H1 (cell line): ENCODE results near the gene EPB41L3. TPM values are rescaled to one million over a fixed set of nuclear protein-coding genes. Genes with fewer than 3 reads are reported as not detected.

Experiments used
- CTCF ChIA-PET: fragments of 300-600 bp; sonication (Branson Sonifier 250); formaldehyde crosslinking; loops from one replicate; lab custom pipeline; 2021; ENCODE audit not compliant: partially characterized antibody; lab: Charles Lee
- POLR2A ChIA-PET: fragments of 300-600 bp; sonication (Branson Sonifier 250); formaldehyde crosslinking; loops from one replicate; lab custom pipeline; 2021; ENCODE audit warnings: inconsistent platforms; ENCODE audit not compliant: partially characterized antibody; lab: Charles Lee
- DNase-seq, 2 experiments: peaks; one replicate each; pipeline versions ENCODE4 v3.0.0 to v3.0.0-alpha.2; 2010 to 2022; ENCODE audit warnings: low spot score in 2 of 2, low read depth in 1 of 2, mixed read lengths in 1 of 2
- FAIRE-seq: peaks from 2 replicates; lab custom pipeline; 2011; peaks lifted over from hg19 to GRCh38; lab: Jason Lieb, UNC
- H2AFZ ChIP-seq: 2 replicates; pipeline ENCODE4 v1.8.1; 2012; ENCODE audit warnings: low read length, inconsistent platforms
- H2AK5ac ChIP-seq: 2 replicates; pipeline ENCODE4 v1.6.1; 2013; ENCODE audit warnings: low read depth, low read length
- H2BK120ac ChIP-seq: replicated peaks from 2 replicates; pipeline ENCODE3; 2013; ENCODE audit warnings: low read depth, low read length, inconsistent platforms
- H2BK12ac ChIP-seq: 2 replicates; pipeline ENCODE4 v1.6.1; 2013; ENCODE audit warnings: low read depth, low read length
- H2BK15ac ChIP-seq: 2 replicates; pipeline ENCODE4 v1.6.1; 2013; ENCODE audit warnings: low read length
- H2BK20ac ChIP-seq: 2 replicates; pipeline ENCODE4 v1.6.1; 2013; ENCODE audit warnings: low read length
- H2BK5ac ChIP-seq: 2 replicates; pipeline ENCODE4 v1.6.1; 2013; ENCODE audit warnings: low read depth, low read length
- H3K14ac ChIP-seq: 2 replicates; pipeline ENCODE4 v1.6.1; 2013; ENCODE audit warnings: inconsistent platforms; ENCODE audit not compliant: insufficient read length
- H3K18ac ChIP-seq: 2 replicates; pipeline ENCODE4 v1.6.1; 2013; ENCODE audit warnings: low read length; ENCODE audit errors: extremely low read depth
- H3K23ac ChIP-seq: 2 replicates; pipeline ENCODE4 v1.6.1; 2013; ENCODE audit warnings: inconsistent platforms; ENCODE audit not compliant: insufficient read length
- H3K23me2 ChIP-seq: 2 replicates; pipeline ENCODE4 v1.6.1; 2013; ENCODE audit warnings: low read depth, low read length
- H3K27ac ChIP-seq: 2 replicates; pipeline ENCODE4 v1.6.1; 2011; ENCODE audit warnings: low read depth, low read length, inconsistent platforms
- H3K27me3 ChIP-seq, 4 experiments: replicated peaks in 1 of 4; 1 replicate in 1 of 4; 2 replicates in 3 of 4; pipeline versions ENCODE4 v1.6.1 to v1.8.1; 2011 to 2013; ENCODE audit warnings: low read length in 3 of 4, mild to moderate bottlenecking in 3 of 4, inconsistent platforms in 2 of 4, mixed read lengths in 2 of 4, moderate library complexity in 1 of 4; ENCODE audit not compliant: control insufficient read depth in 3 of 4, insufficient read depth in 3 of 4; ENCODE audit errors: extremely low read depth in 1 of 4
- H3K36me3 ChIP-seq, 4 experiments: 2 replicates each; pipeline versions ENCODE4 v1.6.1 to v1.8.1; 2011 to 2013; ENCODE audit warnings: mild to moderate bottlenecking in 4 of 4, low read length in 3 of 4, moderate library complexity in 2 of 4, control low read depth in 1 of 4, inconsistent platforms in 1 of 4; ENCODE audit not compliant: insufficient read depth in 4 of 4, control insufficient read depth in 2 of 4
- H3K4ac ChIP-seq: replicated peaks from 2 replicates; pipeline ENCODE3; 2013; ENCODE audit warnings: low read length, low read depth, mixed read lengths, inconsistent platforms; ENCODE audit not compliant: insufficient read length
- H3K4me1 ChIP-seq, 4 experiments: replicated peaks in 1 of 4; 1 replicate in 1 of 4; 2 replicates in 3 of 4; pipeline versions ENCODE4 v1.6.1 to v1.8.1; 2011 to 2013; ENCODE audit warnings: low read length in 3 of 4, inconsistent platforms in 2 of 4, mixed read lengths in 1 of 4; ENCODE audit not compliant: insufficient read depth in 4 of 4, control insufficient read depth in 3 of 4
- H3K4me2 ChIP-seq, 2 experiments: 2 replicates each; pipeline versions ENCODE4 v1.6.1 to v1.8.1; 2011 to 2013; ENCODE audit warnings: low read depth in 2 of 2, low read length in 2 of 2, control low read depth in 1 of 2, inconsistent platforms in 1 of 2, mild to moderate bottlenecking in 1 of 2; ENCODE audit not compliant: insufficient read depth in 1 of 2
- H3K4me3 ChIP-seq, 4 experiments: fragments of 200-600, 300-600 bp in 1 of 4; sonication (generic), shearing (Covaris generic), sonication (Bioruptor Twin) in 1 of 4; 2 replicates each; pipeline versions ENCODE4 v1.5.1 to v1.8.1; 2011 to 2016; ENCODE audit warnings: low read length in 4 of 4, low read depth in 3 of 4, control low read depth in 2 of 4, inconsistent platforms in 2 of 4, mild to moderate bottlenecking in 2 of 4, mixed read lengths in 1 of 4, moderate library complexity in 1 of 4; ENCODE audit not compliant: insufficient read depth in 2 of 4; ENCODE audit errors: extremely low read depth in 1 of 4
- H3K56ac ChIP-seq: replicated peaks from 2 replicates; pipeline ENCODE3; 2013; ENCODE audit warnings: low read depth, mild to moderate bottlenecking, mixed read lengths, low read length, inconsistent platforms; ENCODE audit not compliant: insufficient read length
- H3K79me1 ChIP-seq: 2 replicates; pipeline ENCODE4 v1.6.1; 2013; ENCODE audit warnings: low read depth, low read length, control low read depth
- H3K79me2 ChIP-seq, 2 experiments: 2 replicates each; pipeline versions ENCODE4 v1.6.1 to v1.8.1; 2012 to 2013; ENCODE audit warnings: low read length in 2 of 2, mild to moderate bottlenecking in 2 of 2, inconsistent platforms in 1 of 2; ENCODE audit not compliant: insufficient read depth in 2 of 2, control insufficient read depth in 1 of 2
- H3K9ac ChIP-seq, 4 experiments: replicated peaks in 1 of 4; 1 replicate in 1 of 4; 2 replicates in 3 of 4; pipeline versions ENCODE4 v1.6.1 to v1.8.1; 2011 to 2013; ENCODE audit warnings: low read depth in 3 of 4, low read length in 3 of 4, control low read depth in 2 of 4, mild to moderate bottlenecking in 2 of 4, moderate library complexity in 2 of 4, inconsistent platforms in 1 of 4; ENCODE audit errors: extremely low read depth in 1 of 4
- H3K9me3 ChIP-seq, 2 experiments: 2 replicates each; pipeline versions ENCODE4 v1.6.1 to v1.8.1; 2012 to 2013; ENCODE audit warnings: mild to moderate bottlenecking in 2 of 2, moderate library complexity in 2 of 2, control low read depth in 1 of 2, inconsistent platforms in 1 of 2, low read depth in 1 of 2, low read length in 1 of 2, mixed read lengths in 1 of 2; ENCODE audit not compliant: insufficient read depth in 2 of 2
- H4K20me1 ChIP-seq, 2 experiments: replicated peaks in 1 of 2; 2 replicates each; pipeline versions ENCODE3 to v1.8.1; 2011 to 2013; ENCODE audit warnings: inconsistent platforms in 2 of 2, low read length in 2 of 2, mild to moderate bottlenecking in 1 of 2; ENCODE audit not compliant: insufficient read depth in 2 of 2, control insufficient read depth in 1 of 2
- H4K5ac ChIP-seq: 2 replicates; pipeline ENCODE4 v1.6.1; 2013; ENCODE audit warnings: low read length, low read depth, mixed read lengths, inconsistent platforms; ENCODE audit not compliant: insufficient read length
- H4K8ac ChIP-seq: 2 replicates; pipeline ENCODE4 v1.8.0; 2013; ENCODE audit warnings: mild to moderate bottlenecking, moderate library complexity, low read length, inconsistent platforms; ENCODE audit not compliant: insufficient read depth; ENCODE audit errors: extremely low read depth
- H4K91ac ChIP-seq: replicated peaks from 2 replicates; pipeline ENCODE3; 2013; ENCODE audit warnings: low read length, mixed read lengths, inconsistent platforms; ENCODE audit not compliant: insufficient read length
- CBX8 ChIP-seq: fragments of 300-800, 300-1000 bp; sonication (generic); IDR thresholded peaks from 2 replicates; pipeline ENCODE4 v1.7.1; 2016; ENCODE audit warnings: low read depth, low read length, borderline replicate concordance
- CHD2 ChIP-seq: IDR thresholded peaks from 2 replicates; pipeline ENCODE4 v1.6.1; 2012; ENCODE audit warnings: low read length, improper control_type of control experiment
- CTBP2 ChIP-seq: IDR thresholded peaks from 2 replicates; pipeline ENCODE4 v1.7.0; 2011; ENCODE audit warnings: borderline replicate concordance, mild to moderate bottlenecking, moderate library complexity, mixed read lengths, low read length; ENCODE audit not compliant: insufficient read depth, insufficient read length
- HDAC2 ChIP-seq, 2 experiments: fragments of 300-600 bp in 1 of 2; sonication (generic) in 1 of 2; IDR thresholded peaks; 2 replicates each; pipeline ENCODE4 v1.6.1; 2011 to 2012; ENCODE audit warnings: low read depth in 2 of 2, low read length in 2 of 2, mild to moderate bottlenecking in 2 of 2, moderate library complexity in 2 of 2, borderline replicate concordance in 1 of 2, inconsistent platforms in 1 of 2
- HDAC6 ChIP-seq: IDR thresholded peaks from one replicate; pipeline ENCODE4 v1.7.1; 2012; ENCODE audit warnings: low read depth, mild to moderate bottlenecking, inconsistent platforms, low read length, moderate library complexity
- NANOG ChIP-seq: IDR thresholded peaks from 2 replicates; pipeline ENCODE4 v1.6.1; 2011; ENCODE audit warnings: low read length, low read depth, mild to moderate bottlenecking, inconsistent platforms; ENCODE audit not compliant: insufficient read depth, poor library complexity, severe bottlenecking
- PHF8 ChIP-seq: fragments of 200-600 bp; sonication (generic); conservative IDR thresholded peaks from 2 replicates; pipeline ENCODE4 v1.7.1; 2012; ENCODE audit warnings: low read depth, mild to moderate bottlenecking, inconsistent platforms, low read length, moderate library complexity
- POU5F1 ChIP-seq: IDR thresholded peaks from 2 replicates; pipeline ENCODE4 v1.6.1; 2011; ENCODE audit warnings: low read depth, mild to moderate bottlenecking, low read length, moderate library complexity
- SIX5 ChIP-seq: IDR thresholded peaks from 2 replicates; pipeline ENCODE4 v1.6.1; 2011; ENCODE audit warnings: mild to moderate bottlenecking, low read depth, low read length
- SP4 ChIP-seq: IDR thresholded peaks from 2 replicates; pipeline ENCODE4 v1.6.1; 2012; ENCODE audit warnings: low read length, inconsistent platforms
- TAF1 ChIP-seq: IDR thresholded peaks from 2 replicates; pipeline ENCODE4 v1.6.1; 2011; ENCODE audit warnings: mild to moderate bottlenecking, low read depth, low read length
- TAF7 ChIP-seq: optimal IDR thresholded peaks from 2 replicates; pipeline ENCODE3; 2011; ENCODE audit warnings: low read depth, mild to moderate bottlenecking, inconsistent platforms, low read length, moderate library complexity, borderline replicate concordance
- USF2 ChIP-seq: IDR thresholded peaks from 2 replicates; pipeline ENCODE4 v1.6.1; 2011; ENCODE audit warnings: low read length, improper control_type of control experiment
- YY1 ChIP-seq: IDR thresholded peaks from 2 replicates; pipeline ENCODE4 v1.6.1; 2011; ENCODE audit warnings: low read depth, mild to moderate bottlenecking, low read length
- WGBS, 2 experiments: shearing (Covaris generic) in 1 of 2; methylation state at CpG; one replicate each; pipeline versions ENCODE4 v1.1.6 to v1.1.7; 2013 to 2015; ENCODE audit warnings: low lambda C conversion rate in 2 of 2, mixed read lengths in 2 of 2, inconsistent platforms in 1 of 2, low coverage in 1 of 2, missing lambda C conversion rate in 1 of 2; ENCODE audit not compliant: insufficient replicate concordance in 2 of 2, insufficient coverage in 1 of 2, insufficient read length in 1 of 2; ENCODE audit errors: extremely low coverage in 1 of 2, missing lambda C conversion rate in 1 of 2; 5-methylcytosine and 5-hydroxymethylcytosine counted together
- polyA plus RNA-seq, 7 experiments: library from polyadenylated mRNA; depleted of rRNA in 3 of 7; stranded (reverse) in 5 of 7; unstranded in 2 of 7; fragments of >200 nt in 5 of 7; fragments of 200-250 nt in 2 of 7; gene quantifications; 1 replicate in 5 of 7; 2 replicates in 1 of 7; 4 replicates in 1 of 7; pipeline versions ENCODE4 v1.2.1 to v1.2.3, GENCODE V29; 2011 to 2013; ENCODE audit warnings: missing spikeins in 2 of 7, mixed read lengths in 2 of 7
- total RNA-seq: library from RNA; stranded (reverse); fragmentation: NEBNext Ultra II Directional; extraction: Animal tissue kit (Norgen Biotek cat#: 25700); gene quantifications from 2 replicates; pipeline ENCODE4 v1.2.1, GENCODE V29; 2021

EPB41L3 gene
- total and polyA plus RNA-seq, 2 of the 8 experiments (the other 6 are each of a cell fraction or from before 2014, with no cell fraction given), result 7.9 to 16.1 TPM

GRCh38 chr18:5430131-5430530, 113.7 kb downstream of the EPB41L3 start:
- Histone ChIP-seq H3K4me1 (no peaks in the 10 kb centered on the region; a peak in 1 of 7 replicates), H3K23ac (no peak overlapping the region), H2BK12ac (no peak overlapping the region), H4K8ac (no peak overlapping the region), H4K91ac (no peak overlapping the region), H2AFZ (no peak overlapping the region), H3K23me2 (no peaks in the 10 kb centered on the region), H3K4me2 (no peak overlapping the region), H2AK5ac (no peak overlapping the region), H3K27ac (no peak overlapping the region), H3K4ac (no peak overlapping the region), H3K14ac (no peak overlapping the region), H4K5ac (no peak overlapping the region), H3K18ac (no peak overlapping the region), H3K79me1 (no peaks in the 10 kb centered on the region), H3K9me3 (no peaks in the 10 kb centered on the region), H2BK5ac (no peak overlapping the region), H3K56ac (no peak overlapping the region), H3K36me3 (no peaks in the 10 kb centered on the region), H2BK15ac (no peak overlapping the region), H2BK120ac (no peak overlapping the region), H4K20me1 (no peaks in the 10 kb centered on the region), H3K4me3 (no peak overlapping the region), H3K27me3 (no peaks in the 10 kb centered on the region), H3K9ac (no peak overlapping the region), H2BK20ac (no peak overlapping the region), H3K79me2 (no peaks in the 10 kb centered on the region)
- 85% methylated on average over 7 of the region's 7 CpGs; no CpG with 5 or more reads in 1 of the 2 experiments for WGBS, 2 experiments
- DNase-seq, result no peak
- FAIRE-seq, result no peak
- CTCF ChIA-PET, result interaction anchor here (0.6 to 1.5 kb wide), 7 partner anchors 16 to 1509 kb away, joined by 3 to 5 read pairs (median 4); no protein-coding TSS in a partner anchor
- POLR2A ChIA-PET, result no interaction called here
- TF ChIP-seq SP4, result no peak
- no peak for TF ChIP-seq POU5F1
- no peak for TF ChIP-seq CBX8
- no peak for TF ChIP-seq CHD2
- no peak for TF ChIP-seq SIX5
- no peak for TF ChIP-seq HDAC2 (IDR thresholded peaks at IDR 0.05; ENCODE audit: borderline replicate concordance in 1 of 2, low read depth in 2 of 2, low read length in 2 of 2)
- TF ChIP-seq NANOG, result no peak
- TF ChIP-seq HDAC6, result no peak
- TF ChIP-seq TAF1, result no peak
- no peak for TF ChIP-seq YY1
- TF ChIP-seq PHF8, result no peak
- TF ChIP-seq TAF7, result no peak
- no peak for TF ChIP-seq CTBP2
- TF ChIP-seq USF2, result no peak
